ENCODE measurements around the gene PDE11A. TPM values are rescaled to one million over a fixed set of nuclear protein-coding genes. Genes with fewer than 3 reads are reported as not detected.

The PDE11A gene
- total and polyA plus RNA-seq, 12 donors, result 0.26 to 2.9 (median 0.58) TPM

DNA sequence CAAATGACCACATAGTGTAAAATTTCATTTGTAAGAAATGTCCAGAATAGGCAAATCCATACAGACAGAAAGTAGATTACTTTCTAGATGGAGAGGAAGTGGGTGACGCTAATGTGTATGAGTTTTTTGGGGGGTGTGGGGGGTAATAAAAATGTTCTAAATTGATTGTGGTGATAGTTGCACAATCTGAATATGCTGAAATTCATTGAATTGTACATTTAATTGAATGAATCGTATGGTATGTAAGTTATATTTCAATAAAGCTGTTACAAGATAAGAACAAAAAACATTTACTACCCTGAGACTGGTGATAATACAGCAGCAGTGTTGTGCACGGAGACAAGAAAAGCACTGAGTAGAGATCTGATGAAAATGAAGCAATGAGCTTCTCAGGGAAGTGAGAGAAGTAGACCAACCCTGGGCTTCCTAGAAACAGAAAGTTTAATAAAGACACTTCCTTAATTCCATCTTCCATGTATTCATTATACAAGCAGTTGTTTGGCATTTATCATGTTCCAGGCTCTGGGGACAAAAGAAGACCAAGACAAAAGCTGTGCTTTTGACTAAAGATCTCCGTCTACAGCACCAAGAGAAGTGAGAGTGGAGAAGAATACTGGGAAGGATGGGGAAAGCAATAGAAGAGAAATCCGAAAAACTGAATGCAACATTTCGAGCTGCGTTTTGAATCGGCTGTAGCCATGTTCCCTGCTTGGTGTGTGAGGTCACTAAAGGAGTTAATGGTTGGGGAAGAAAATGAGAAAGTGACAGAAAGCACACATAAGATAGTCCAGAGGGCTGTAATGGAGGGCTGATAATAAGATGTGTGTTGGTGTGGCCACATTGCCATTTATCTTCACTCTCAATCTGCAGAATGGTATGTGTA lies 1.8 kb upstream of the PDE11A start:
- intact Hi-C loops (cut with DNase I), result no loop called here
- Histone ChIP-seq H3K9me3 (replicated peaks in 1 of 3) (no peaks in the 10 kb centered on the region), H3K4me3 (no peak overlapping the region), H3K27me3 (no peaks in the 10 kb centered on the region), H3K36me3 (replicated peaks in 1 of 2) (no peaks in the 10 kb centered on the region), H3K4me1 (replicated peaks in 1 of 2) (peaks cover 3 to 9% of the 10 kb centered on the region in 2 donors), H3K27ac (no peak overlapping the region)
- DNase-seq, result no peak
- 80 to 83% (median 81%) methylated on average over 8 of the region's 8 CpGs for WGBS, 4 donors
- no peak for TF ChIP-seq POLR2A (IDR thresholded peaks at IDR 0.05)
- TF ChIP-seq, protein P1, sequence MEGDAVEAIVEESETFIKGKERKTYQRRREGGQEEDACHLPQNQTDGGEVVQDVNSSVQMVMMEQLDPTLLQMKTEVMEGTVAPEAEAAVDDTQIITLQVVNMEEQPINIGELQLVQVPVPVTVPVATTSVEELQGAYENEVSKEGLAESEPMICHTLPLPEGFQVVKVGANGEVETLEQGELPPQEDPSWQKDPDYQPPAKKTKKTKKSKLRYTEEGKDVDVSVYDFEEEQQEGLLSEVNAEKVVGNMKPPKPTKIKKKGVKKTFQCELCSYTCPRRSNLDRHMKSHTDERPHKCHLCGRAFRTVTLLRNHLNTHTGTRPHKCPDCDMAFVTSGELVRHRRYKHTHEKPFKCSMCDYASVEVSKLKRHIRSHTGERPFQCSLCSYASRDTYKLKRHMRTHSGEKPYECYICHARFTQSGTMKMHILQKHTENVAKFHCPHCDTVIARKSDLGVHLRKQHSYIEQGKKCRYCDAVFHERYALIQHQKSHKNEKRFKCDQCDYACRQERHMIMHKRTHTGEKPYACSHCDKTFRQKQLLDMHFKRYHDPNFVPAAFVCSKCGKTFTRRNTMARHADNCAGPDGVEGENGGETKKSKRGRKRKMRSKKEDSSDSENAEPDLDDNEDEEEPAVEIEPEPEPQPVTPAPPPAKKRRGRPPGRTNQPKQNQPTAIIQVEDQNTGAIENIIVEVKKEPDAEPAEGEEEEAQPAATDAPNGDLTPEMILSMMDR (IDR thresholded peaks at IDR 0.05), result no peak

DNA sequence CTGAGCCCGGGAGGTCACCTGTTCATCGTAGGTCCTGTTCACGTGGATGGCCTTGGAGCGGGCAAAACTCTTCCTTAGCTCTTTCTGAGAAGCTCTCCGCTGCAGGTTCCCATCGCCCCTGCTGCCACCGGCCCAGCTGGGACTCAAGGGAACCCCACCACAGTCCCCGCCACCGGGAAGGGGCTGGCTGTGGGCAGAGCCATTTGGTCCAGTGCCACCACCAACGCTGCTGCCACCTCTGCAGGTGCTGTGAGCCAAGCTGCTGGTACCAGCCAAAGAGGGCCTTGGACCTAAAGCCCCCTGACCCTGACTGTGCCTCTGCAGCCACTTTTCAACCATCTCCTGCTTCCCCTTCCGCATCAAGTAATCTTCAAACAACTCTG lies 586 bp downstream of the PDE11A start:
- intact Hi-C loops (cut with DNase I), result no loop called here
- TF ChIP-seq POLR2A (IDR thresholded peaks at IDR 0.05), result no peak
- TF ChIP-seq, protein P1 (IDR thresholded peaks at IDR 0.05), result no peak
- 78 to 90% (median 80%) methylated on average over 9 to 11 of the region's 11 CpGs for WGBS, 4 donors

DNA sequence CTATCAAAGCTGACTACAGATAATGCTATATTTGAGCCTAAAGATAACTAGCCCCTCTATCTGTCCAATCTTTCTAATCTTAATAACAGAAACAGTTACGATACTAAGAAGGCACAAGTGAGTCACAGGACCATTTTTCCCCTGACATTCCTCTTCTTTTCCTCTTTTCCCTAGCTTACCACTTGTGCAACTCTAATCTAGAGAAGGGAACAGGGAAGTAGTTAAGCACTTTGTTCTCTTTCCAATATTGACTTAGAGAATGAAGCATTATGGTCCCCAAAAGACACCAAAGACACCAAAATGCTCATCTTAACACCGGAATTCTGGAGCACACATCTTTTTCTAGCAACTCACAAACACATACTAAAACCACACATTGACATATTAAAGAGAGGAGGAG lies 1.8 kb downstream of the PDE11A start:
- 56 to 70% (median 67%) methylated on average over 2 of the region's 2 CpGs for WGBS, 4 donors
- no peak for DNase-seq
- Histone ChIP-seq H3K27me3 (no peaks in the 10 kb centered on the region), H3K9me3 (replicated peaks in 1 of 3) (no peaks in the 10 kb centered on the region), H3K27ac (no peak overlapping the region), H3K4me3 (no peak overlapping the region), H3K36me3 (replicated peaks in 1 of 2) (no peaks in the 10 kb centered on the region), H3K4me1 (replicated peaks in 1 of 2) (peaks cover 3 to 9% of the 10 kb centered on the region in 2 donors)
- no peak for TF ChIP-seq POLR2A (IDR thresholded peaks at IDR 0.05)
- TF ChIP-seq, protein P1 (IDR thresholded peaks at IDR 0.05), result no peak
- intact Hi-C loops (cut with DNase I), result no loop called here

More for the DNA sequence above, 586 bp downstream of the PDE11A start:
- no peaks in the 10 kb centered on the region for H3K36me3 ChIP-seq (replicated peaks in 1 of 2)
- H3K4me3 ChIP-seq, result no peak overlapping the region
- H3K4me1 ChIP-seq (replicated peaks in 1 of 2), result peaks cover 3 to 9% of the 10 kb centered on the region in 2 donors
- no peaks in the 10 kb centered on the region for H3K27me3 ChIP-seq
- no peak for DNase-seq
- H3K9me3 ChIP-seq (replicated peaks in 1 of 3), result no peaks in the 10 kb centered on the region
- H3K27ac ChIP-seq, result no peak overlapping the region

DNA sequence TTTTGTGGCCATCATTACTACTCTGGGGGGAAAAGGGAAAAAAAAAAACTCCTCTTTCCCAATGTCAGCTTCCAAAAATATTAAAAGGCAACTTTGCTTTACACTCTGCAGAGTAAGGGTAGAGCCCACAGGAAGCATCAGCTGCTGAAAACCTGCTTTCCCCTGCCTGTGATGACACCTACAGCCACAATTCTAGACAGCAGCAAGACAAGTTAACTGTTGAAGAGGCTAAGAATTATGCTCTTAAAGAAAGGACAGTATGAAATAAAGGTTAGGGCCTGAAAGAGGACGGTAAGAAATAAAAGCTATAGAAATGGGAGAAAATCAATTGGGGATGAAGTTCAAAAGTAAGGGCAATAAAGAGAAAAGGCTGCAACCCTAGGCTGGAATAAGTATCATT lies 3.0 kb downstream of the PDE11A start:
- no peaks in the 10 kb centered on the region for H3K27me3 ChIP-seq
- no peaks in the 10 kb centered on the region for H3K9me3 ChIP-seq (replicated peaks in 1 of 3)

More for the DNA sequence above, 3.0 kb downstream of the PDE11A start:
- Histone ChIP-seq H3K4me1 (replicated peaks in 1 of 2) (peaks cover 3 to 9% of the 10 kb centered on the region in 2 donors), H3K4me3 (no peak overlapping the region), H3K27ac (no peak overlapping the region), H3K36me3 (replicated peaks in 1 of 2) (no peaks in the 10 kb centered on the region)
- no peak for TF ChIP-seq POLR2A (IDR thresholded peaks at IDR 0.05)
- TF ChIP-seq, protein P1 (IDR thresholded peaks at IDR 0.05), result no peak
- 48 to 58% (median 55%) methylated on average over 1 of the region's 1 CpG for WGBS, 4 donors
- DNase-seq, result no peak
- intact Hi-C loops (cut with DNase I), result no loop called here

Measured in adrenal gland (tissue), 12 donors.